HUES6 (cell line): ENCODE data around the gene TMEM35B.
"Not testable (repeated sequence)": the region's sequence is repeated elsewhere in the genome, so short reads cannot be mapped to it uniquely, and the experiment has no call there.

Experiments used
- H3K27ac ChIP-seq: 2 replicates; pipeline ENCODE4 v1.7.0; 2013; ENCODE audit warnings: low read depth, mild to moderate bottlenecking, low read length, inconsistent platforms
- H3K27me3 ChIP-seq: 2 replicates; pipeline ENCODE4 v1.6.1; 2013; ENCODE audit warnings: low read length; ENCODE audit not compliant: control insufficient read depth, insufficient read depth
- H3K36me3 ChIP-seq: 2 replicates; pipeline ENCODE4 v1.6.1; 2013; ENCODE audit warnings: low read length; ENCODE audit not compliant: control insufficient read depth, insufficient read depth
- H3K4me1 ChIP-seq: 2 replicates; pipeline ENCODE4 v1.6.1; 2013; ENCODE audit warnings: low read length; ENCODE audit not compliant: control insufficient read depth, insufficient read depth
- H3K4me3 ChIP-seq: 2 replicates; pipeline ENCODE4 v1.5.1; 2013; ENCODE audit warnings: low read depth, low read length
- H3K9ac ChIP-seq: one replicate; pipeline ENCODE4 v1.6.1; 2013; ENCODE audit warnings: mild to moderate bottlenecking, low read length
- H3K9me3 ChIP-seq: 2 replicates; pipeline ENCODE4 v1.6.1; 2013; ENCODE audit warnings: low read depth, low read length; ENCODE audit not compliant: control insufficient read depth, insufficient read depth

TMEM35B gene

GRCh38 chr1:34976384-34977209 lies 8.6 kb downstream of the TMEM35B start:
- Histone ChIP-seq H3K4me3 (no peak overlapping the region), H3K36me3 (peaks cover 1% of the 10 kb centered on the region; the same call in 1 of the 2 replicates), H3K27ac (no peak overlapping the region), H3K4me1 (peaks cover 5% of the 10 kb centered on the region), H3K9ac (no peak overlapping the region), H3K27me3 (no peaks in the 10 kb centered on the region), H3K9me3 (no peaks in the 10 kb centered on the region)

DNA sequence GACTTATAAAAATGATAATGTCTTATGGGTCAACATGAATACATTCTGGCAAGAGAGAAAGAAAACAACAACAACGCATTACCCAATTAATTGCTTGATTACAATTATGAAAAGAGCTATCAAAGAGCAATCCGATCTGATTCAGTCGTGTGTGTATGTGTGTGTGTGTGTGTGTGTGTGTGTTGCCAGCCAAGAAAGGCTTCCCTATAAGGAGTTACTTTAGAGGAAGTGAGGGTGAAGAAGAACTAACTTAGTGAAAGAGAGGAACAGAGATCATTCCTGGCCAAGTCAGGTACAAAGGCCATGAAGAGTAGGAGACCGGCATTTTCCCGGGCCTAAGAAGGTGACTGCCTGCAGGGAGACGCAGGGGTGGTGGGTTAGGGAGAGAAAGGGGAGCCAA lies 9.4 kb downstream of the TMEM35B start:
- Histone ChIP-seq H3K4me1 (peaks cover 10% of the 10 kb centered on the region), H3K9ac (no peak overlapping the region), H3K27ac (no peak overlapping the region), H3K36me3 (no peaks in the 10 kb centered on the region), H3K27me3 (no peaks in the 10 kb centered on the region), H3K9me3 (no peaks in the 10 kb centered on the region), H3K4me3 (no peak overlapping the region)

DNA sequence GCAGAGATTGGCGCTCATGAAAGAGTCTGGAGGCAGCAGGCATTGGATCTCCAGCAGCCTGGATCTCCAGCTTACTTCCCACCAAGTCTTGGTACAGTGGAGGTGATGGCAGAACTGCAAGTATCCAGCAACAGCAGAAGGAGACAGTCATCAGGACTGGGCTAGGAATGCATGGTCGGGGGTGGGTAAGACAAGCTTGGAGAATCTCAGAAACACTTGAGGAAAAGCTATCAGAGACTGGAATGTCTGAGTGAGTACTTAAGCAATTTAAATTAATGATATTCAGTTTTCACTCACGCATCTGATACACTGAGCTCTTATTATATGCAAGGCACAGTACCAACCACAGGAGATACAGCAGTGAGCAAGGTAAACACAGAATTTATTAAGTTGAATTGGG lies 9.8 kb downstream of the TMEM35B start:
- no peak overlapping the region for H3K4me3 ChIP-seq
- no peak overlapping the region for H3K9ac ChIP-seq
- H3K36me3 ChIP-seq = no peaks in the 10 kb centered on the region
- peaks cover 10% of the 10 kb centered on the region for H3K4me1 ChIP-seq
- no peak overlapping the region for H3K27ac ChIP-seq
- H3K9me3 ChIP-seq = no peaks in the 10 kb centered on the region
- H3K27me3 ChIP-seq = no peaks in the 10 kb centered on the region

- H3K4me3 ChIP-seq = no peak overlapping the region
- no peak overlapping the region for H3K27ac ChIP-seq
- H3K27me3 ChIP-seq = no peaks in the 10 kb centered on the region
- H3K9ac ChIP-seq = no peak overlapping the region
- no peaks in the 10 kb centered on the region for H3K36me3 ChIP-seq
- 0 out of 2 replicates have a peak, but pooled peaks cover under 1% of the 10 kb centered on the region for H3K9me3 ChIP-seq
- peaks cover 10% of the 10 kb centered on the region for H3K4me1 ChIP-seq
Measured at GRCh38 chr1:34974626-34975025, 10.5 kb downstream of the TMEM35B start.

DNA sequence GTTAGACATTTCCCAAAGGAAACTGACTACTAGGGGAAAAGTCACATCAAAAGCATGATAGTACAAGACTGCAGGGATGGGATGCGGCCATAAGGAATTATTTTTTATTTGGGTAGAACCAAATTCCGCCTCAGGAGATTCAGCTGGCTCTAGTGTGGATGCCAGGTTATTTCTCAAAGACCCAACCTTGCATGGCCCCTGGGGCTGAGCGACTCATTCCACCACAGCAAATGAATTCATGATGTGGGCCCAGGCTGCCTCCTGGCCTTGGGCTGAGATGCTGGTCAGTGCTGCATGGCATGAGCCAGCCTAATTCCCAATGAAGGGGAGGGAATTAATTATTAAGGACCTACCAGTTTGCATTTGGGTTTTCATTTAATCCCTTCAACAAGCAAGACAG lies 11.8 kb downstream of the TMEM35B start:
- Histone ChIP-seq H3K4me1 (peaks cover 10% of the 10 kb centered on the region), H3K9me3 (peaks cover 10% of the 10 kb centered on the region), H3K36me3 (no peaks in the 10 kb centered on the region), H3K4me3 (no peak overlapping the region), H3K27ac (no peak overlapping the region), H3K9ac (no peak overlapping the region), H3K27me3 (no peaks in the 10 kb centered on the region)

DNA sequence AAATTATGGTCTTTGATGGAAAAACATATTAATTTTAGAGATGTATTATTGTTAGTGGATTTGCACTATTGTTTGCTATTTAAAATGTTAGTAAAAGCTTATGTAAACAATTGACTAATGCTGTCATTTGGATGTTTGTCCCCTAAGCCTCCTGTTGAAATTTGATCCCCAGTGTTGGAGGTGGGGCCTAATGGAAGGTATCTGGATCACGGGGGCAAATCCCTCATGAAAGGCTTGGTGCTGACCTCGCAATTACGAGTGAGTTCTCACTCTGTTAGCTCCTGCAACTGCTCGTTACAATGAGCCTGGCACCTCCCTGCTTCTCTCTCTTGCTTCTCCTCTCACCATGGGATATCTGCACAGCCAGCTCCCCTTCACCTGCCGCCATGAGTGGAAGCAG lies 14.3 kb downstream of the TMEM35B start:
- Histone ChIP-seq H3K36me3 (no peaks in the 10 kb centered on the region), H3K9me3 (peaks cover 10% of the 10 kb centered on the region), H3K4me3 (no peak overlapping the region), H3K27ac (no peak overlapping the region), H3K4me1 (peaks cover 10% of the 10 kb centered on the region), H3K9ac (no peak overlapping the region), H3K27me3 (no peaks in the 10 kb centered on the region)

GRCh38 chr1:34970220-34970735 lies 14.9 kb downstream of the TMEM35B start:
- Histone ChIP-seq H3K36me3 (no peaks in the 10 kb centered on the region), H3K9me3 (peaks cover 10% of the 10 kb centered on the region), H3K27me3 (no peaks in the 10 kb centered on the region), H3K27ac (no peak overlapping the region), H3K9ac (no peak overlapping the region), H3K4me1 (peaks cover 9% of the 10 kb centered on the region), H3K4me3 (no peak overlapping the region)

- H3K4me3 ChIP-seq, H3K4me1 ChIP-seq, H3K27me3 ChIP-seq, H3K9ac ChIP-seq, H3K27ac ChIP-seq, H3K9me3 ChIP-seq, H3K36me3 ChIP-seq: not testable (repeated sequence)
Measured at GRCh38 chr1:34968297-34968696, 16.9 kb downstream of the TMEM35B start.

GRCh38 chr1:34967672-34968071 lies 17.5 kb downstream of the TMEM35B start:
- not testable (repeated sequence) for H3K9me3 ChIP-seq, H3K27ac ChIP-seq, H3K36me3 ChIP-seq, H3K4me1 ChIP-seq, H3K27me3 ChIP-seq, H3K9ac ChIP-seq, H3K4me3 ChIP-seq

DNA sequence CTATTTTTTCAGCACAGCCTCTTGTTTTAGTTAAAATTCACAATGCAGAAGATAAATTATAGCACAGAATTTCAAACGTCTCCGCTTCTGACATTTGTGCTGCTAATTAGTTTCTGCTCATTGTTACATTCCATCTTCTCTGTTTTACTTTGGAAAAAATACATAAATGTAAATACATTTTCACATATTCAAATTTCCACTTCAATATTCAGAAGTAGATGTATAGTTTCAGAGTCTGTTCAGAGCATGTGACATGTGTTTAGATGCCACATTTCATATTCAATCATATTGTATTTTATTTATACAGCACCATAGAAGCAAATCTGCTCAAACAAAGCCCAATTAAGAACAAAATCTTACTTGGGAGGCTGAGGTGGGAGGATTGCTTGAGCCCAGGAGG lies 19.6 kb downstream of the TMEM35B start:
- Histone ChIP-seq H3K4me1 (no peaks in the 10 kb centered on the region), H3K4me3 (no peak overlapping the region), H3K36me3 (no peaks in the 10 kb centered on the region), H3K27me3 (no peaks in the 10 kb centered on the region), H3K27ac (no peak overlapping the region), H3K9me3 (peaks cover 10% of the 10 kb centered on the region), H3K9ac (no peak overlapping the region)

GRCh38 chr1:34950428-34950827 lies 34.7 kb downstream of the TMEM35B start:
- H3K4me1 ChIP-seq = no peaks in the 10 kb centered on the region
- no peaks in the 10 kb centered on the region for H3K27me3 ChIP-seq
- peaks cover 6% of the 10 kb centered on the region for H3K9me3 ChIP-seq

More at GRCh38 chr1:34950428-34950827, 34.7 kb downstream of the TMEM35B start:
- no peaks in the 10 kb centered on the region for H3K36me3 ChIP-seq
- no peak overlapping the region for H3K4me3 ChIP-seq
- no peak overlapping the region for H3K9ac ChIP-seq
- H3K27ac ChIP-seq = no peak overlapping the region
